Measurements from ENCODE around the gene HIVEP1. TPM values are rescaled to one million over a fixed set of nuclear protein-coding genes. Genes with fewer than 3 reads are reported as not detected.
A peak's percentile ranks its signal among the peaks of the same experiment; 100 is the strongest.

HIVEP1 gene
- total and polyA plus RNA-seq, 2 of the 13 experiments (the other 11 are each of a cell fraction or from before 2014, with no cell fraction given) = 7.4 to 9.9 TPM

- no peak for TF ChIP-seq ZNF589 (CRISPR knock-in tag; conservative IDR thresholded peaks at IDR 0.05)
- TF ChIP-seq SRSF4 (IDR thresholded peaks at IDR 0.05; ENCODE audit: low read depth, low read length, poor library complexity, severe bottlenecking) = no peak
- no peak for TF ChIP-seq MLX (CRISPR knock-in tag; IDR thresholded peaks at IDR 0.05)
- no peak for TF ChIP-seq ZNF503 (CRISPR knock-in tag; IDR thresholded peaks at IDR 0.05)
- TF ChIP-seq ZMYM2 (CRISPR knock-in tag; IDR thresholded peaks at IDR 0.05) = no peak
- TF ChIP-seq ZNF318 (CRISPR knock-in tag; IDR thresholded peaks at IDR 0.05) = no peak
- no peak for TF ChIP-seq CSRNP2 (CRISPR knock-in tag; conservative IDR thresholded peaks at IDR 0.05; ENCODE audit: low read depth)
- no peak for TF ChIP-seq ZNF121 (CRISPR knock-in tag; IDR thresholded peaks at IDR 0.05)
- TF ChIP-seq ZNF891 (CRISPR knock-in tag; IDR thresholded peaks at IDR 0.05) = 0 out of 2 replicates have a peak, but pooled peaks have one; percentile 33
- TF ChIP-seq LCORL (IDR thresholded peaks at IDR 0.05) = no peak
- TF ChIP-seq LCORL (CRISPR knock-in tag; IDR thresholded peaks at IDR 0.05) = peak; percentile 43; the same call in 1 of the 2 replicates
- no peak for TF ChIP-seq NFIB (CRISPR knock-in tag; IDR thresholded peaks at IDR 0.05; ENCODE audit: borderline replicate concordance)
- no peak for TF ChIP-seq KDM5A (IDR thresholded peaks at IDR 0.05; ENCODE audit: borderline replicate concordance, low read length)
- TF ChIP-seq ZNF607 (CRISPR knock-in tag; IDR thresholded peaks at IDR 0.05; ENCODE audit: borderline replicate concordance) = no peak
- peak; percentile 43; the same call in 1 of the 2 replicates for TF ChIP-seq NR2C2 (CRISPR knock-in tag; IDR thresholded peaks at IDR 0.05; ENCODE audit: borderline replicate concordance)
- no peak for TF ChIP-seq NFKB2 (CRISPR knock-in tag; IDR thresholded peaks at IDR 0.05; ENCODE audit: borderline replicate concordance)
These were observed 620 bp downstream of the HIVEP1 start (continued) for GRCh38 chr6:12012558-12013306.

Data from HepG2 (cell line).